HuH-7 (cell line): Measurements from ENCODE around the gene C1orf146.
"Not testable (repeated sequence)": the region's sequence is repeated elsewhere in the genome, so short reads cannot be mapped to it uniquely, and the experiment has no call there.

Experiments
- DNase-seq: peaks from one replicate; pipeline ENCODE4 v3.0.0; 2011; ENCODE audit warnings: low spot score

C1orf146 gene, protein sequence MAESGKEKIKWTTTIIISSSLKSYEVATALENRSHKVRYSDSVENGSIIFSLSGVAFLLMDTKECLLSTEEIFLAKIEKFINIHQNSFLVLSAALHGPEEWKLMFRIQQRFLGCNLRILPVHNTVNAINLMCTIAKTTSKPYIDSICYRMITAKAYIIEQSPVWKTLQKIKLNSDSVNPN

DNA sequence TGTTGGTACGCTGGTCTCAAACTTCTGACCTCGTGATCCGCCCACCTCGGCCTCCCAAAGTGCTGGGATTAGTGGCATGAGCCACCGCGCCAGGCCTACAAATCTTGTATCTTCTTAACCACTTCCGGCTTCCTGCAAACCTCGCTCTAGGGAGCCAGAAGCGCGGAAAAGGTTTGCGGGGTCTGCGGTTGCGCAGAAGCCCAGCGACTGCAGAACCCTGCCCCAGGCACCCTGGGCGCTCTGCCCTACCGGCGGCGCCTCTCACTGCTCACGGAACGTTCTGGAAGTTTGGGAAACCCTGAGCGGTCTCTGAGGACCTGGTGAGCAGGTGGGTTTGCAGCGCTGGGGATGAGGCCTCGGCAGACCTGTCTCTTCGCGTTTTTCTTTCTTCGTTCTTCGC, at the start of gene C1orf146:
C1orf146 (plus strand) TSS at position 195 of the 400 bp plus-strand sequence. CDS start 13,506 bp downstream, outside the sequence.
- DNase-seq = no peak

DNA sequence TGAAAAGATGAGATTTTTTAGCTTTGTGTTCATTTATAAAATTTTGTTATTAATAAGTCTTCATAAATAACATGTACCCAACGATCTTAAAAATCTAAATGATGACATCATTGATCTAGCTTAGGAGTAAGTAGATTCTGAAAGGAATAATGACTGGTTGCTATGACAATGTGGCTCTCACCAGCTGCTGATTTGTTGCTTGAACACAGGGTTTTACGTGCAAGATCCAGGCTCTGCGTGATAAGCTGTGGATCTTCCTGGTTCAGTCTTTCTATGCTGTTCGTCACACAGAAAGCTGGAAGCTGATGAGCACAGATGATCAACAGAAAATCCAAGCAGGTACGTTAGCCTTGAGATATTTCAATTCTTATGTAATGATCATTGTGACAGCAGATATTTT, 49.1 kb upstream of the C1orf146 start:
- DNase-seq = no peak

DNA sequence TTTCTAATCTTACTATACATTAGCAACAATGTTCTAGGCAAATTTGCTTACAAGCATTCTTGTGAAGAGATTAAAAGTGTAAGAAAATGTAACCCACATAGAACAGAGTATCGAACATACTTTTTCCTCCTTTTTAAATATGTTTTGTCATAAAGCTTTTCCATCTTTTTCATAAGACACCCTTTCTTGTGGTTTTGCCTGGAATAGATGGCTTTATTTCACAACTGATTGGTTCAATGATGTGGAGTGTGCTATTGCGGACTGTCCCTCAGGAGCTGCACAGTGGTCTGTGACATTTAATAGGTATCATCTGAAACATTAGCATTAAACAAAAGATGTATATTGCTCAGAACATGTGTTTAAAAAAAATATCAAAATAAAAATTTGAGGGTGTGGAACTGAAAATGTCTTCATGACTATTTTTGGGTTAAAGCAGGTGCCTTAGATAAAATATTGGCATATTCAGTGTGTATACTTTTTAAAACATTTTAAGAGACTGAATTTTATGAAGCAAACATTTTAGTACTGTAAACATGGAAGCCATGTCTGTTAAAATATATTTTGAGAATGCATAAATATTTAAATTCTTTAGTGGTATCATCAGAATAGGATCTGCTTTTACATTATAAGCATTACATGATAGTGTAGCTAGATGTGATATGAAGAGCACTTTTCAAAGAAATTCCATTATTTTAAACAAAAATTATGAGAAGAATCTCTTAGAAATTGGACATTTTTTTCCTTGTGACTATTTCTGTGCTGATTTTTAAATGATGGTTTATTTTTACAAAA, 48.3 kb upstream of the C1orf146 start:
- no peak for DNase-seq

DNA sequence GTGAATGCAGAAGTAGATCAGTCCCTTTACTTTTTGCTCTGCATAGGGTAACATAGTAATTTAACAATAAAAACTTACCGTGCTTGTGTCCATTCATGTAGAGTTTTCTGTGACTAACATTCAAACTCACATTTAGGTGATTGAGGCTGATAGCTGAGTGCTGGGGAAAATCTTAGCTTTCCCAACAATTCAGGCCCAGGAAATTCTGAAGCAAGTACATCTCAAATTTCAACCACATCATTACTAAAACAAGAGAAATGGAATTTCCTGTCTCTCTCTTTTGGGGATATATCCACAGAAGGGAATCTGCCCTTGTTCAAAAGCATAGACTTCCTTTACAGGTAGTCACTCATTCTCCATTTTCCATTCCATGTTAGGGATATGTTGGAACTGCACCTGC, 33.1 kb upstream of the C1orf146 start:
- no peak for DNase-seq

DNA sequence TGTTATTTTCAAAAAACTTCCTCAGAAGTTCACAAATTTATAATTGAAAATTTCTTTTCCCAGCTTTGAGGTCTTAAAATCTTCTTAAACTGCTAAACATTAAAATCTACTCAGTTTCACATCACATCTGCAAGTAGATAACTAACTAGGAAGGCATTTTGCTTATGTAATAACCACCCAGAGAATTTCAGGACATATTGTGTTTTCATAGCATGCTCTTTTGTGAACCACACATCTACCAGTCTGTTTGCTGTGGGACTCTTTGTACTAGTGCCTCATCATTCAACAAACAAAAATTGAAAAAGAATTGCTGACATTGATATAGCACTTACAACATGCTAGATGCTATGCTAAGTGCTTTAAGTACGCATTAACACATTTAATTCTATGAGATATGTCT, 31.6 kb upstream of the C1orf146 start:
- no peak for DNase-seq

DNA sequence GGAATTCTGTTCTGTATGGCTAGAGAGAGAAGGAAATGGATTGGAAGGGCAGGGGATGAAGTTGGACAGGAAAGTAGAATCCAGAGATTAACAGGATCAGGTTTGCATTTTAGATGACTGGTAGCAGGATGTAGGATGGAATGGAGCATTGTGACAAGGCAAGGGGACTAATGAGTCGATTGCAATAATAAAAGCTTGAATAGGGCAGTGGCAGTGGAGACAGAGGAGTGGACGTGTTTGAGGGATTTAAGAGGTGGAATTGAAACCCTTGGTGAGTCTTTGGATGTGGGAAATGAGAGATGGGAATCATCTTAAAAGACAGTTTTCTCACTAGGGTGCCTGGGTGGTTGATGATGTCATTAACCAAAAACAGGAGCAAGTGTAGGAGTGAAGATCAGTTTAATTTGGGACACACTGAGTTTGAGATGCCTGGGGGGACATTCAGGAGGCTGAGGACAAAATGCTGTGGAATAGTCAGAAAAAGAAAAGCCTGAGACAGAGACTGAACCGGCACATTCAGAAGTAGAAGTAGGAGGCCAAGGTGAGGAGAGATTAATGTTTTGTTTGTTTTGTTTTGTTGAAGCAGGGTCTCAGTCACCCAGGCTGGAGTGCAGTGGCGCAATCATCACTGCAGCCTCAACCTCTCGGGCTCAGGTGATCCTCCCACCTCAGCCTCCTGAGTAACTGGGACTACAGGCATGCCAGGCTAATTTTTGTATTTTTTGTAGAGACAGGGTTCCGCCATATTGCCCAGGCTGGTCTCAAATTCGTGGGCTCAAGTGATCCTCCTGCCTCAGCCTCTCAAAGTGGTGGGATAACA, 29.1 kb upstream of the C1orf146 start:
- no peak for DNase-seq

DNA sequence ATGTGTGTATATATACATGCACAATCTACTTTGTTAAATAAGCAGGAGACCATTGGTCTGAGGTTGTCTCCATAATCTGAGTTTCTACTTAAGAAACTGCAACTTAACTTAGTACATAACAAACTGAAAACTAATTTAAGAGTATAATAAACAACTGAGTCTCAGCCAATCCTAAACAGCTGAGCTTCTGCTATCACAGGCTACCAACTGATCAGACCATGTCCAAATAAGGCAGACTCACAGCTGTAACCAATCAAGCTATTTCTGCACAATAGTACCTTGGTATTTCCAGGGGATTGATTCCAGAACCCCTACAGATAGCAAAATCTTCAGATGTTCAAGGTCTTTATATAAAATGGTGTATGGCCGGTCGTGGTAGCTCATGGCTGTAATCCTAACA, 26.0 kb upstream of the C1orf146 start:
- DNase-seq = no peak

DNA sequence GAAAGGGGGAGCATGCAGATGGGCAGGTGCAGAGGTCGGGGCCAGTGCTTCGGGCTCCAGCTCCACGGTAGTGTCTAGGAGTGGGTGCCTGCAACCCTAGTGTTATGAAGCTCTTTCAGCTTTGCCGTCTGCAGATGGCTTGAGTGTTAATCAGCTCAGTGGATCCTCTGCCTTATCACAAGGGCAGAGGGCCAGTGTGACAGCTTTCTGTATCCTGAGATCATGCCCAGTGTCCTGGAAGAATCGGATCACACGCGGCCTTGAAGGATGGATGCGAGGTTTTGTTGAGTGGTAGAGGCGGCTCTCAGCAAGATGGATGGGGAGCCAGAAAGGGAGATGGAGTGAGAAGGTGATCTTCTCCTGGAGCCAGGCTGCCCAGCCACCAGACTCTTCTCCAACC, 25.5 kb upstream of the C1orf146 start:
- no peak for DNase-seq

DNA sequence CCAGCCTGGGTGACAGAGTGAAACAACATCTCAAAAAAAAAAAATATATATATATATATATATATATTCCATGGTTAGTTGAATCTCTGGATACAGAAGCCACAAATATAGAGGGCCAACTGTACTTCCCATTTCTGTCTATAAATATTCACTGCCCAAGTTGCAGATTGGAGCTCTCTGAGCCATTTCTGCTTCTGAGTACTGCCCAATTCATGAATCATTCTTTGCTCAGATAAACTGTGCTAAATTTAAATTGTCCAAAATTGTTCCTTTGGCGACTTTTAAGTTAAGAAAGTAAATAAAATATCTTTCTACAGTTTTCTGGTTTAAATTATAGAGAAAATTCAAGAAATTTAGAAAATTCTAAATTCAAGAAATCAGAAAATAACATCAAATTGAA, 23.2 kb upstream of the C1orf146 start:
- no peak for DNase-seq

DNA sequence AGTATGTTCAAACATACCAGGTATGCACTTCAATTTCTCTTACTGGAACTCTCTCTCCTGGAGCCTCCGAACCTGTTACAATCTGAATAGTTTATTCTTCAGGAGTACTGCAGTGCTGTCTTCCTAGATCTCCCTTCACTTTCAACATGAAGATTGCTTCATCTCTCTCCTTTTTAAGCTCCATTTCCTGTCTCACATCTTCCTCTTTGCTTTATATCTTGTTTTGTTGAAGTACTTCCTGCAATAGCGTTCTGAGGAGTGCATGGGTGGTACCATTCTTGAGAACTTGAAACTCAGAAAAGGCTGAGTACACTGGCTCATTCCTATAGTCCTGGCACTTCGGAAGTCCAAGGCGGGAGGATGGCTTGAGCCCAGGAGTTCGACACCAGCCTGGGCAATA, 15.7 kb upstream of the C1orf146 start:
- DNase-seq = no peak

DNA sequence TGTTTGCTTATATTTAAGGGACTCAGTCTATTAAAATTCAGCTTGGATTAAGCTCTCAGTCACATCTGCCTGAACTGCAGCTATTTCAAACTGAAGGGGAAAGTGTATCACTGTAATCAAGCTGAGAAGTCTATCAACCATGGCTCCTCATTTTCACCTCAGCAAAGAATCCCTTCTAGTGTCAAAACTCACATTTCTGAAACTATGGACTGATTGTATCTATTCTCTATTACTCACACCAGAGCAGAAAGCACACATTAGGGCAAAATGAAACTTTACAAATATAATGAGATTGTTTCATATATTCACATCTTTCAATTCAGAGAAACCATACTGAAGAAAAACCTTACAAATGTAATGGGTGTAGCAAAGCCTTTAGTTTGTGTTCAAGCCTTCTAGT, 14.6 kb upstream of the C1orf146 start:
- no peak for DNase-seq

DNA sequence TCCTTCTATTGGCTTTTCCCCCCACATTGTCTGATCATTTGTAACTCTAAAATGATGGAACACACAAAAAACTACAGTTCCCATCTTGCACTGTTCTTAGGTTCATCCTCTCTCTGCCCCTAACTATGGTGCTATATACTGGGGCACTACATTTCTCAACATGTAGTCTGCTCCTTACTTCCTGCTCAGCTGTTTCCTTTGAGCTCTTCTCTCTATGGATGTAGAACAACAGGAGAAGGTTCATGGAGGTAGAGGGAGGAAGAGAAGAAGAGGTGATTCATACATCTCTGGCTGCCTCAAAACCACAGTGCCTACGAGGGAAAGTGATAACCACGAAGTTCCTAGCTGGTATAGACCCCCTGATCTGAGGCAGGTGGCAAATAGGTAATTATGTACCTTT, 7.0 kb upstream of the C1orf146 start:
- DNase-seq = no peak

DNA sequence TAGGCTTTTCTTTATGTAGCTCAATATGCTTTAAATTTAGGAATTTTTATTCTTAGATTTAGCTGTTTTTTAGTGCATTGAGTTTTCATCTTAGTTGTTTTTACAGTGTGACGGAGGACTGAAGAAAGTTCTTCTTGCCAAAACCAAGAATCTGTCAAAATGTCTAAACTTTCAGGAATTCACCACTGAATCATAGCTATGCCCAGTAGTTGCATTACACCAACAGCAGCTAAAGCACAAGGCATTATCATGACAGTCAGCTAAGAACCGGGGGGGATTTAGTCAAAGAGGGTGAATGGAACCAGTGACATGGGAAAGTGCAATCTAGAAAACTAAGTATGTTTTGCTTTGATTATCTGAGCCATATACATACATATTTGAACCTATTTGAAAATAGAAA, 6.5 kb upstream of the C1orf146 start:
- DNase-seq = no peak

DNA sequence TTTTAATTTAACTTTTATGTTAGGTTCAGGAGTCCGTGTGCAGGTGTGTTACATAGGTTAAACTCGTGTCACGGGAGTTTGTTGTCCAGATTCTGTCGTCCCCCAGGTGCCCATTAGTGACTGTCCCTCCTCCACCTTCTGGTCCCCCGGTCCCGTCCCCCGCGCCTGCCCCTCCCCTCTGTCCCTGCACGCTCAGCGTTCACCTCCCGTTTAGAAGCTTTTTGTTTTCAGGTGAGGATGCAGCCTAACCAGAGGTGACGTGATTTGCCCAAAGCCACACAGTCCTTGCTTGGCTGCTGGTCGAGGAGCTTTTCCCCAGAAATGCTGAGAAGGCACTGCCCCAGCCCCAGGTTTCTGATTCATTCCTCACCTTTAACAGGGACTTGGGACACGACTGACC, 844 bp downstream of the C1orf146 start:
- DNase-seq = no peak

DNA sequence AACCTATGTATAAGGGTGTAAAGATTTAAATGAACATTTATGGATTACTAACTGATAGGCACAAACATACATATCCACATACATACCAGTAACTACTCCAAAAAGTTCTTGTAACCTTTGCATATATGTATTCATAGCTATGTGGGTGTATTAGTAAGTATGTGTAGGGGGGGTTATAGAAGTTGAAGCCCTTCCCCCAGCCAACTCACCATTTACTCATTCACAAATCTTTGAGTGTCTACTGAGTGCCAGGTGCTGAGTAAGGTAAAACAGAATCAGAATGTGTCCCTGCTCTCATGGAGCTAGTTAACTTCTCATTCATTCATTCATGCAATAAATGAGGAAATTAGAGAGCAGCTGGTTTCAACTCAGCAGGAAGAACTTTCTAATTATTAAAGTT, 1.3 kb downstream of the C1orf146 start:
- no peak for DNase-seq

DNA sequence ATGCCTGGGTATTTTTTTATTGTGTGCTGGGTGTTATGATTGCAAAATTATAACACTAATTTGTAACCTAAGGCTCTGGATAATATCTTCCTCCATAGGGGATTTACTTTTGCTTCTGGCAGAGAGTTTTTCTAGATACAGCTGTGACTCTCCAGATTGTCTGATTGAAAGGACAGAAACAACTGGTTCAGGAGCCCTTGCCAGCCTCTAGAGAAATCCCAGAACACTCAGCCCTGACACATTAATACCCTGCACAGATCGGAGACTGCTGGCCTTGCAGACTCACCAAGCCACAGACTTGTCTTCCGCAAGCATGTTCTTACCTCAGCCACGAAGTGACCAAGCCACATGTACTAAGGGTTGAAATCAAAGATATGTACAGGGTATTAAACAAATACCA, 10.7 kb downstream of the C1orf146 start:
- no peak for DNase-seq

DNA sequence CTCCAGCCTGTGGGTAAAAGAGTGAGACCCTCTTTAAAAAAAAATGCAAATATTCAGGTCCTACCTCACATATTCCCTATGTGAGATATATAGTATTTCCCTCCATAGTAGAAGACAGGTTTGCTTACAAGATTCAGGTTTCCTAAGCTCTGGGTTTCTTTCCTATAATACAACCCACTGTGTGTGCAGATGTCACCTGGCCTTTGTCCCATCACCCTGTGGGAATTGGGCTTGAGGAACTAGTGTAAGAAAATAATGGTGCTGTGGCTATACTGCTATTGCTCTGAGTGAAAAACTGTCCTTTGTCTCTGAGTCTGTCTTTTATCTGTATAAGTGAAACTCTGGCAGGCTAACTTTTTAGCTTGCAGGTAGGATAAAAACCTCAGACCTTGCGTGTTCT, 13.0 kb downstream of the C1orf146 start:
- DNase-seq = no peak

DNA sequence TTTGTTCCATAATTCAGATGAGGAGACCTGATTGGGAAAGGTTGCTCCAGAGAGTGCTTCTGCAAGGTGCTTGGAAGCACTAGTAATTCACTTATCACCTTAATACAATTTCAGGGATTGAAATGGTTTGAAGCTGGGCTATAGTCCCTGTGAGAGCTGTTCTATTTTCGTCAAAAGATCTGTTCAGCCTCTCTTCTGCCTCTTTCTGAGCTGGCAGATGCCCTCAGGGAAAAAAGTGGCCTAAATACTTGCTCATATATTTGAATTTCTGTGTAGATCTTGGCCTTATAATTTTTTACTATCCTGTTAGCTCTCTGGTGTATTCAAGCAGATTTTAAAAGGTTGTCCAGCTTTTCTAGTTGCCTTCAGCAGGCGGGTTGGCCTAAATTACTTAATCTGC, 22.3 kb downstream of the C1orf146 start:
- no peak for DNase-seq

DNA sequence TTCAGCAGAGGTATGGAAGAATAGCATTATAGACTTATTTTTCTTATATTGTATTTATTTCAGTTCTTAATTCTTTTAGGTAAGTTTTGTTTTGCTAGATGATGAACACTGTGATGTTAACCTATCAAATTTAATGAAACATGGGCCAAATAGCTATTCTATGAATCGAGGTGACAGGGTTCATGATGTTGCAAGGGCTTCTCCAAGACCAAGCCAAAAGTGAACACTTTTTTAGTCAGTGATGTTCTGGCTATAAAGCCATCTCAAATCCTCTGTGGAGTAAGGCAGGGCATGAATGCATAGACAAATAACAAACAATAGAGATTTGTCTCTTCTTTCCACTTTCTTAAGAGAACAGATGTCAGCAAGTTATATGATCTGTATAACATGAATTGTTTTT, 26.7 kb downstream of the C1orf146 start:
- DNase-seq = no peak

DNA sequence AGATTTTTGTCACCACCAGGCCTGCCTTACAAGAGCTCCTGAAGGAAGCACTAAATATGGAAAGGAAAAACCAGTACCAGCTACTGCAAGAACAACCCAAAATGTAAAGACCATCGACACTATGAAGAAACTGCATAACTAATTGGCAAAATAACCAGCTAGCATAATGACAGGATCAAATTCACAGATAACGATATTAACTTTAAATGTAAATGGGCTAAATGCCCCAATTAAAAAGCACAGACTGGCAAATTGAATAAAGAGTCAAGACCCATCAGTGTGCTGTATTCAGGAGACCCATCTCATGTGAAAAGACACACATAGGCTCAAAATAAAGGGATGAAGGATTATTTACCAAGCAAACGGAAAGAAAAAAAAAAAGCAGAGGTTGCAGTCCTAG, 37.0 kb downstream of the C1orf146 start:
- not testable (repeated sequence) for DNase-seq

DNA sequence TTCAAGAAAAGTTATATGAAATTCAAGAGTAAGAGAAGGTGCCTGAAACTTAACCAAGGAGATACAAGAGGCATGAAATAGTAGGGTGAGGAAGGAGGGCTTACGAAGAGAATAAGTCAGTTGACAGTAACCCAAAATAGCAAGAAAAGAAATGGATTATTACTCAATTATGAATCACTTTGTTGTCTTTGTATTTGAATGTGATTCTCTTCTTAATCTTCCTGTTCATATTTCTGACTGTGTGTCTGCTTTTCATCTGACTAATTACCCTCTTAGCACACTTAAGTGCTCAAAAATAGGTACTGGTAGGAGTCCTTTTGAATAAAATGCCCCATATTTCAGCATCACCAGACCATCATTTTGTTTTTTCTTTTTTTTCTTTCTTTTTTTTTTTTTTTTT, 41.6 kb downstream of the C1orf146 start:
- DNase-seq = no peak

DNA sequence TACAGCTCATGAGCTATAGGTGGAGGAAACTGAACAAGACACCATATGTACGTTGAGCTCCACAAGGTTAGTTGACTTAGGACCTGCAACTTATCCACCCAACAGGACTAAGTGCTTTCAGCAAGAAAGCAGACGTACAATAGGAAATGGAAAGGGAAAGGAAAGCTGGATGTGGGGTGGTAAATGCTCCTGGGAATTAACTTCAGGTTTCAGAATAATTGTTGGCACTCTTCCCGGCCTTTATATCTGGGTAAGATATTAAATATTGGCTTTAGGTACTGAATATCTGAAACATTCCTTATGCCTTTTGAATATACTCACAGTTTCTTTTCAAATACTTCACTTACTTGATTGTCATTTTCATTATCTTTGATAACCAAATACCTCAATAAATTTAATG, 44.8 kb downstream of the C1orf146 start:
- no peak for DNase-seq

DNA sequence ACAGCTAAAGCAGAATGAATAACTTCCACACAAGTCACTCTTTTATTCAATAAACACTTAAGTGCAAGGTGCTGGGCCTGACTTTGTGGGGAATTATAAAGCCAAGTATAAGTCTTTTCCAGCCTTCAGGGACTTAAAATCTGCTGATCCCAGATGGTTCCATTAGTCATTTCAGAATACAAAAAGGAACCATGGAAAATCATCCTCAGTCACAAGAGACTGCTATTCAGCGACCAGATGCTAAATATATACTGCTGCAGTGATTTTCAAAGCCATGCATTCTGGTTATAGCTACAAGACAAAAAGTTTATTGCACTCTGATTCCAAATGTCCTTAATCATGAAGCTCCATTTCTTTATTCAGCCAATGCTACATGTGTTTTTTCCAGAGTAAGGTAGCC, 55.3 kb downstream of the C1orf146 start:
- no peak for DNase-seq
